ACHN (cell line): ENCODE data around the gene SH3PXD2A.

ENCODE experiments used
- DNase-seq: peaks from one replicate; pipeline ENCODE4 v3.0.0-alpha.2; 2015
- in situ Hi-C: cut with HindIII; loops from 2 replicates; pipeline ENCODE4 v1.10.0; 2017; ENCODE audit warnings: low sequenced_read_pairs, low pct_ligation_motif_present, low pct_unique_long_range_greater_than_20kb

The SH3PXD2A gene

GRCh38 chr10:103839519-103839871 lies 15.9 kb downstream of the SH3PXD2A start:
- DNase-seq = no peak
- in situ Hi-C loops = no loop called here

- in situ Hi-C loops = no loop called here
- no peak for DNase-seq
Measured at GRCh38 chr10:103838862-103839518, 16.4 kb downstream of the SH3PXD2A start.

- in situ Hi-C loops = no loop called here
- no peak for DNase-seq
Measured at GRCh38 chr10:103838070-103838395, 17.3 kb downstream of the SH3PXD2A start.

- DNase-seq = no peak
- in situ Hi-C loops = no loop called here
Measured at GRCh38 chr10:103837370-103838069, 17.9 kb downstream of the SH3PXD2A start.

- in situ Hi-C loops = no loop called here
- DNase-seq = no peak
Measured at GRCh38 chr10:103836861-103837260, 18.5 kb downstream of the SH3PXD2A start.

GRCh38 chr10:103836273-103836672 lies 19.1 kb downstream of the SH3PXD2A start:
- DNase-seq = no peak
- in situ Hi-C loops = no loop called here

- in situ Hi-C loops = no loop called here
Measured at GRCh38 chr10:103835096-103836050, 20.0 kb downstream of the SH3PXD2A start.

GRCh38 chr10:103834436-103835095 lies 20.8 kb downstream of the SH3PXD2A start:
- in situ Hi-C loops = no loop called here
- no peak for DNase-seq

More at GRCh38 chr10:103835096-103836050, 20.0 kb downstream of the SH3PXD2A start:
- DNase-seq = no peak

GRCh38 chr10:103833731-103834365 lies 21.5 kb downstream of the SH3PXD2A start:
- DNase-seq = no peak
- in situ Hi-C loops = no loop called here

- in situ Hi-C loops = no loop called here
- DNase-seq = no peak
Measured at GRCh38 chr10:103832806-103833205, 22.6 kb downstream of the SH3PXD2A start.

GRCh38 chr10:103829838-103830465 lies 25.4 kb downstream of the SH3PXD2A start:
- DNase-seq = no peak
- in situ Hi-C loops = no loop called here

- in situ Hi-C loops = no loop called here
Measured at GRCh38 chr10:103829278-103829677, 26.1 kb downstream of the SH3PXD2A start.

GRCh38 chr10:103828587-103829197 lies 26.7 kb downstream of the SH3PXD2A start:
- DNase-seq = no peak
- in situ Hi-C loops = no loop called here

More at GRCh38 chr10:103829278-103829677, 26.1 kb downstream of the SH3PXD2A start:
- DNase-seq = no peak

- DNase-seq = no peak
- in situ Hi-C loops = no loop called here
Measured at GRCh38 chr10:103828107-103828506, 27.3 kb downstream of the SH3PXD2A start.

GRCh38 chr10:103826885-103827284 lies 28.5 kb downstream of the SH3PXD2A start:
- DNase-seq = no peak
- in situ Hi-C loops = no loop called here

GRCh38 chr10:103824281-103824680 lies 31.1 kb downstream of the SH3PXD2A start:
- in situ Hi-C loops = no loop called here
- no peak for DNase-seq

- in situ Hi-C loops = no loop called here
- DNase-seq = no peak
Measured at GRCh38 chr10:103823706-103824272, 31.6 kb downstream of the SH3PXD2A start.
